Ishikawa (cell line): ENCODE data around the gene WWOX.

Experiments
- CEBPB ChIP-seq: IDR thresholded peaks from 2 replicates; pipeline ENCODE4 v1.6.1; 2012
- CREB1 ChIP-seq: IDR thresholded peaks from 2 replicates; pipeline ENCODE4 v1.6.1; 2012; ENCODE audit warnings: low read depth
- EGR1 ChIP-seq: IDR thresholded peaks from 2 replicates; pipeline ENCODE4 v1.6.1; 2012
- EP300 ChIP-seq: IDR thresholded peaks from 2 replicates; pipeline ENCODE4 v1.6.1; 2012; ENCODE audit warnings: borderline replicate concordance
- FOXM1 ChIP-seq: IDR thresholded peaks from 2 replicates; pipeline ENCODE4 v1.6.1; 2012; ENCODE audit warnings: low read depth, borderline replicate concordance
- NFIC ChIP-seq: IDR thresholded peaks from 2 replicates; pipeline ENCODE4 v1.6.1; 2012
- RAD21 ChIP-seq: IDR thresholded peaks from 2 replicates; pipeline ENCODE4 v1.6.1; 2012; ENCODE audit warnings: low read depth
- TAF1 ChIP-seq: IDR thresholded peaks from 2 replicates; pipeline ENCODE4 v1.6.1; 2012; ENCODE audit warnings: low read depth, mild to moderate bottlenecking
- TCF12 ChIP-seq: IDR thresholded peaks from 2 replicates; pipeline ENCODE4 v1.6.1; 2012; ENCODE audit warnings: low read depth
- TEAD4 ChIP-seq: IDR thresholded peaks from 2 replicates; pipeline ENCODE4 v1.6.1; 2012
- USF1 ChIP-seq: IDR thresholded peaks from 2 replicates; pipeline ENCODE4 v1.6.1; 2012
- YY1 ChIP-seq: IDR thresholded peaks from 2 replicates; pipeline ENCODE4 v1.6.1; 2012; ENCODE audit warnings: low read depth
- ZBTB7A ChIP-seq: IDR thresholded peaks from 2 replicates; pipeline ENCODE4 v1.6.1; 2012; ENCODE audit warnings: low read depth
- TF ChIP-seq, protein P1 (sequence below): IDR thresholded peaks from 2 replicates; pipeline ENCODE4 v1.6.1; 2012; ENCODE audit warnings: low read depth, mild to moderate bottlenecking
- TF ChIP-seq, protein P2 (sequence below): IDR thresholded peaks from 2 replicates; pipeline ENCODE4 v1.6.1; 2012

WWOX gene

DNA sequence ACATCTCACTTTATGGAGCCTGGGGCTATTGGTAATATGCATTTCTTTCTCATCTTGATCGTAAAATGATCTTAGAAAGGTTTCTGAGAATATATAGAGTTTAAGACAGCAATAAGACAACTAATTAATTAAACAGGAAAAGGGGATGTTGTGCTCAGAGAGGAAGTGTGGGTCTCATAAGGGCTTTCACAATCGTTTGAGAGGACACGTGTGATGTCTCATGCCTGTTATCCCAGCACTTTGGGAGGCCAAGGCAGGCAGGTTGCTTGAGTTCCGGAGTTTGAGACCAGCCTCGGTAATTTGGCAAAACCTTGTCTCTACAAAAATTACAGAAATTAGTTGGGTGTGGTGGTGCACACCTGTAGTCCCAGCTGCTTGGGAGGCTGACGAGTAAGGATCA lies 295.6 kb downstream of the WWOX start:
- no peak for TF ChIP-seq FOXM1
- no peak for TF ChIP-seq NFIC
- no peak for TF ChIP-seq EGR1
- TF ChIP-seq TEAD4 = no peak
- TF ChIP-seq CREB1 = no peak

- TF ChIP-seq YY1 = no peak
- no peak for TF ChIP-seq TAF1
- TF ChIP-seq NFIC = no peak
- no peak for TF ChIP-seq ZBTB7A
- TF ChIP-seq EGR1 = no peak
- TF ChIP-seq EP300 = no peak
- TF ChIP-seq RAD21 = no peak
- TF ChIP-seq, protein P1, sequence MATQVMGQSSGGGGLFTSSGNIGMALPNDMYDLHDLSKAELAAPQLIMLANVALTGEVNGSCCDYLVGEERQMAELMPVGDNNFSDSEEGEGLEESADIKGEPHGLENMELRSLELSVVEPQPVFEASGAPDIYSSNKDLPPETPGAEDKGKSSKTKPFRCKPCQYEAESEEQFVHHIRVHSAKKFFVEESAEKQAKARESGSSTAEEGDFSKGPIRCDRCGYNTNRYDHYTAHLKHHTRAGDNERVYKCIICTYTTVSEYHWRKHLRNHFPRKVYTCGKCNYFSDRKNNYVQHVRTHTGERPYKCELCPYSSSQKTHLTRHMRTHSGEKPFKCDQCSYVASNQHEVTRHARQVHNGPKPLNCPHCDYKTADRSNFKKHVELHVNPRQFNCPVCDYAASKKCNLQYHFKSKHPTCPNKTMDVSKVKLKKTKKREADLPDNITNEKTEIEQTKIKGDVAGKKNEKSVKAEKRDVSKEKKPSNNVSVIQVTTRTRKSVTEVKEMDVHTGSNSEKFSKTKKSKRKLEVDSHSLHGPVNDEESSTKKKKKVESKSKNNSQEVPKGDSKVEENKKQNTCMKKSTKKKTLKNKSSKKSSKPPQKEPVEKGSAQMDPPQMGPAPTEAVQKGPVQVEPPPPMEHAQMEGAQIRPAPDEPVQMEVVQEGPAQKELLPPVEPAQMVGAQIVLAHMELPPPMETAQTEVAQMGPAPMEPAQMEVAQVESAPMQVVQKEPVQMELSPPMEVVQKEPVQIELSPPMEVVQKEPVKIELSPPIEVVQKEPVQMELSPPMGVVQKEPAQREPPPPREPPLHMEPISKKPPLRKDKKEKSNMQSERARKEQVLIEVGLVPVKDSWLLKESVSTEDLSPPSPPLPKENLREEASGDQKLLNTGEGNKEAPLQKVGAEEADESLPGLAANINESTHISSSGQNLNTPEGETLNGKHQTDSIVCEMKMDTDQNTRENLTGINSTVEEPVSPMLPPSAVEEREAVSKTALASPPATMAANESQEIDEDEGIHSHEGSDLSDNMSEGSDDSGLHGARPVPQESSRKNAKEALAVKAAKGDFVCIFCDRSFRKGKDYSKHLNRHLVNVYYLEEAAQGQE = no peak
- no peak for TF ChIP-seq CEBPB
- TF ChIP-seq TEAD4 = no peak
- TF ChIP-seq USF1 = no peak
- no peak for TF ChIP-seq CREB1
Observed at GRCh38 chr16:78396046-78396445, 296.6 kb downstream of the WWOX start.

DNA sequence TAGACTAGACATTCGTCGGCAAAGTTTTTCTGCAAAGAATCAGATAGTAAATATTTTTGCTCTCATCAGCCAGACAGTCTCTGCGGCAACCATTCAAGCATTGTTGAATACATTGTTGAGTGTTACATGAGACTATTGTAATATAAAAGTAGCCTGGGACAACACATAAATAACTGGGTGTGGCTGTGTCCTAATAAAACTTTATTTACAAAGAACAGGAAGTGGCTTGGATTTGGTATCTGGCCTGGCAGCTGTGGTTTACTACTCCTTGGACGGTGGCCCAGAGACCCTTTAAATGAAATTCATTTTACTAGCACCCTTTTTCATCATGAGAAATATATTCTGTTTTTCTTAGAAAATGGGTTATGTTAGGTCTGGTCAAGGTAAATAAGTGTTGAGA lies 297.2 kb downstream of the WWOX start:
- TF ChIP-seq EGR1 (no peak), TAF1 (no peak), NFIC (no peak), FOXM1 (no peak), USF1 (no peak), ZBTB7A (no peak), EP300 (no peak)

GRCh38 chr16:78399384-78399783 lies 299.9 kb downstream of the WWOX start:
- TF ChIP-seq NFIC (no peak), EP300 (no peak), ZBTB7A (no peak), USF1 (no peak), TAF1 (no peak), TEAD4 (no peak), EGR1 (no peak)
- TF ChIP-seq, protein P2, sequence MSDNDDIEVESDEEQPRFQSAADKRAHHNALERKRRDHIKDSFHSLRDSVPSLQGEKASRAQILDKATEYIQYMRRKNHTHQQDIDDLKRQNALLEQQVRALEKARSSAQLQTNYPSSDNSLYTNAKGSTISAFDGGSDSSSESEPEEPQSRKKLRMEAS = no peak
- TF ChIP-seq, protein P1 = no peak

- TF ChIP-seq ZBTB7A = no peak
- no peak for TF ChIP-seq RAD21
- TF ChIP-seq CREB1 = no peak
- no peak for TF ChIP-seq TCF12
- TF ChIP-seq EGR1 = no peak
- no peak for TF ChIP-seq TEAD4
- no peak for TF ChIP-seq USF1
- TF ChIP-seq, protein P2 = no peak
- no peak for TF ChIP-seq NFIC
- no peak for TF ChIP-seq YY1
- no peak for TF ChIP-seq FOXM1
Observed at GRCh38 chr16:78402833-78403232, 303.4 kb downstream of the WWOX start.

GRCh38 chr16:78405040-78405439 lies 305.6 kb downstream of the WWOX start:
- TF ChIP-seq, protein P1 = no peak
- TF ChIP-seq TEAD4 = no peak
- no peak for TF ChIP-seq EGR1
- no peak for TF ChIP-seq EP300
